ENCODE data around the gene LHFPL5. TPM values are rescaled to one million over a fixed set of nuclear protein-coding genes. Genes with fewer than 3 reads are reported as not detected.
A peak's percentile ranks its signal among the peaks of the same experiment; 100 is the strongest.

LHFPL5 gene
- under 1 TPM; 0.07 to 0.40 (median 0.14) TPM for polyA plus RNA-seq (ENCODE audit: insufficient read length in 3 of 3)
- long read RNA-seq, donor 1 = 0 reads
- long read RNA-seq, donor 2, partial matches to known transcripts = 40 of 40 reads
- long read RNA-seq, donor 2, other reads (novel, unspliced or antisense) = 0 of 40 reads
- long read RNA-seq, donor 3 = 0 reads
- long read RNA-seq, donor 4, partial matches to known transcripts = 10 of 10 reads
- long read RNA-seq, donor 4, other reads (novel, unspliced or antisense) = 0 of 10 reads
- long read RNA-seq, donor 5 = 0 reads
- long read RNA-seq, donor 6 = 0 reads
- long read RNA-seq, donor 7 = 0 reads
- long read RNA-seq, donor 8, partial matches to known transcripts = 5 of 5 reads
- long read RNA-seq, donor 8, other reads (novel, unspliced or antisense) = 0 of 5 reads
- long read RNA-seq, donor 9, partial matches to known transcripts = 34 of 34 reads
- long read RNA-seq, donor 9, other reads (novel, unspliced or antisense) = 0 of 34 reads
- long read RNA-seq, donor 10 = 0 reads
- long read RNA-seq, donor 11, partial matches to known transcripts = 13 of 13 reads
- long read RNA-seq, donor 11, other reads (novel, unspliced or antisense) = 0 of 13 reads
- long read RNA-seq, donor 12 = 0 reads
- long read RNA-seq, donor 13, partial matches to known transcripts = 12 of 12 reads
- long read RNA-seq, donor 13, other reads (novel, unspliced or antisense) = 0 of 12 reads
- long read RNA-seq, donor 14, partial matches to known transcripts = 37 of 37 reads
- long read RNA-seq, donor 14, other reads (novel, unspliced or antisense) = 0 of 37 reads
- long read RNA-seq, donor 15 = 0 reads
- long read RNA-seq, donor 16, partial matches to known transcripts = 26 of 26 reads
- long read RNA-seq, donor 16, other reads (novel, unspliced or antisense) = 0 of 26 reads

- peak; percentile 69 for DNase-seq
Measured at GRCh38 chr6:35804996-35805736, at the start of gene LHFPL5. LHFPL5 (plus strand) TSS chr6:35805352; CDS start chr6:35805671, 319 bp downstream.

GRCh38 chr6:35757456-35758123, 47.6 kb upstream of the LHFPL5 start:
- DNase-seq = no peak

- peak; percentile 50 for DNase-seq
Measured at GRCh38 chr6:35759426-35759825, 45.7 kb upstream of the LHFPL5 start.

GRCh38 chr6:35765739-35766138, 39.4 kb upstream of the LHFPL5 start:
- no peak for DNase-seq

GRCh38 chr6:35769211-35769610, 35.9 kb upstream of the LHFPL5 start:
- no peak for DNase-seq

GRCh38 chr6:35771343-35771627, 33.9 kb upstream of the LHFPL5 start:
- DNase-seq = no peak

GRCh38 chr6:35774116-35774794, 30.9 kb upstream of the LHFPL5 start:
- DNase-seq = no peak

- DNase-seq = no peak
Measured at GRCh38 chr6:35775031-35775430, 30.1 kb upstream of the LHFPL5 start.

GRCh38 chr6:35776364-35777215, 28.6 kb upstream of the LHFPL5 start, which contains the start of gene CLPSL2:
CLPSL2 (plus strand) TSS chr6:35776598; CDS start chr6:35776619, 21 bp downstream.
- DNase-seq = no peak

GRCh38 chr6:35777356-35778102, 27.6 kb upstream of the LHFPL5 start:
- DNase-seq = no peak

GRCh38 chr6:35778437-35778836, 26.7 kb upstream of the LHFPL5 start:
- DNase-seq = no peak

- DNase-seq = no peak
Measured at GRCh38 chr6:35780719-35781118, 24.4 kb upstream of the LHFPL5 start, which contains the start of gene CLPSL1. CLPSL1 (plus strand) TSS chr6:35781019; CDS start chr6:35781111, 92 bp downstream.

GRCh38 chr6:35781290-35781689, 23.9 kb upstream of the LHFPL5 start:
- DNase-seq = no peak

- no peak for DNase-seq
Measured at GRCh38 chr6:35782424-35782823, 22.7 kb upstream of the LHFPL5 start.

- no peak for DNase-seq
Measured at GRCh38 chr6:35784200-35784599, 21.0 kb upstream of the LHFPL5 start.

GRCh38 chr6:35786272-35786671, 18.9 kb upstream of the LHFPL5 start:
- DNase-seq = no peak

- no peak for DNase-seq
Measured at GRCh38 chr6:35786810-35787209, 18.3 kb upstream of the LHFPL5 start.

GRCh38 chr6:35787266-35788218, 17.6 kb upstream of the LHFPL5 start:
- DNase-seq = no peak
